HepG2 (cell line): ENCODE measurements around the gene ZNF12. TPM values are rescaled to one million over a fixed set of nuclear protein-coding genes. Genes with fewer than 3 reads are reported as not detected.
A peak's percentile ranks its signal among the peaks of the same experiment; 100 is the strongest.

Experiments used
- AKAP8 ChIP-seq: sonication (generic); formaldehyde crosslinking; IDR thresholded peaks from 2 replicates; pipeline ENCODE4 v1.5.1; 2020; ENCODE audit warnings: mild to moderate bottlenecking, missing genetic modification reagents
- CBX1 ChIP-seq: IDR thresholded peaks from one replicate; pipeline ENCODE4 v1.6.1; 2016; ENCODE audit warnings: antibody characterized with exemption, low read depth
- CBX5 ChIP-seq: sonication (generic); formaldehyde crosslinking; IDR thresholded peaks from 2 replicates; pipeline ENCODE4 v1.4.0; 2020; ENCODE audit warnings: missing genetic modification reagents, borderline replicate concordance
- CREM ChIP-seq, 2 experiments: sonication (generic) in 1 of 2; formaldehyde crosslinking in 1 of 2; IDR thresholded peaks; 2 replicates each; pipeline versions ENCODE4 v1.4.0 to v1.6.1; 2016 to 2020; ENCODE audit warnings: antibody characterized with exemption in 1 of 2, mild to moderate bottlenecking in 1 of 2, missing genetic modification reagents in 1 of 2
- CSRNP2 ChIP-seq: sonication (generic); formaldehyde crosslinking; conservative IDR thresholded peaks from 2 replicates; pipeline ENCODE4 v1.8.0; 2022; ENCODE audit warnings: low read depth, missing genetic modification reagents
- ELF1 ChIP-seq: sonication (generic); formaldehyde crosslinking; IDR thresholded peaks from 2 replicates; pipeline ENCODE4 v1.4.0; 2020; ENCODE audit warnings: missing genetic modification reagents
- ETV5 ChIP-seq: IDR thresholded peaks from 2 replicates; pipeline ENCODE4 v1.6.1; 2018; ENCODE audit warnings: missing biosample characterization, missing genetic modification reagents, inconsistent platforms, borderline replicate concordance
- GABPA ChIP-seq, 2 experiments: IDR thresholded peaks; 2 replicates each; pipeline ENCODE4 v1.6.1; 2011 to 2016; ENCODE audit warnings: low read depth in 2 of 2, low read length in 1 of 2, missing biosample characterization in 1 of 2, missing genetic modification characterization in 1 of 2
- GZF1 ChIP-seq: sonication (generic); formaldehyde crosslinking; IDR thresholded peaks from 2 replicates; pipeline ENCODE4 v1.5.1; 2020; ENCODE audit warnings: mild to moderate bottlenecking, missing genetic modification reagents
- HNRNPUL1 ChIP-seq: fragments of 200-400 bp; formaldehyde crosslinking; IDR thresholded peaks from 2 replicates; pipeline ENCODE4 v1.6.1; 2017; ENCODE audit warnings: low read depth, mild to moderate bottlenecking, low read length, moderate library complexity
- NFIB ChIP-seq: sonication (generic); formaldehyde crosslinking; IDR thresholded peaks from 2 replicates; pipeline ENCODE4 v1.9.0; 2021; ENCODE audit warnings: missing genetic modification reagents, mild to moderate bottlenecking, borderline replicate concordance
- NONO ChIP-seq, 2 experiments: fragments of 450-650 bp in 1 of 2; sonication (generic) in 1 of 2; formaldehyde crosslinking in 1 of 2; IDR thresholded peaks in 1 of 2; conservative IDR thresholded peaks in 1 of 2; 2 replicates each; pipeline versions ENCODE4 v1.6.1 to v1.8.0; 2017 to 2022; ENCODE audit warnings: mild to moderate bottlenecking in 1 of 2, missing genetic modification reagents in 1 of 2, moderate library complexity in 1 of 2
- PAF1 ChIP-seq: IDR thresholded peaks from 2 replicates; pipeline ENCODE4 v1.6.1; 2016; ENCODE audit warnings: missing genetic modification reagents, missing compliant biosample characterization
- RFX5 ChIP-seq: IDR thresholded peaks from 2 replicates; pipeline ENCODE4 v1.6.1; 2011; ENCODE audit warnings: low read depth, low read length, improper control_type of control experiment
- SIN3B ChIP-seq: fragments of 150-350 bp; IDR thresholded peaks from 2 replicates; pipeline ENCODE4 v1.6.1; 2014; ENCODE audit warnings: low read length
- TCF7 ChIP-seq: sonication (generic); IDR thresholded peaks from 2 replicates; pipeline ENCODE4 v1.6.1; 2016; ENCODE audit warnings: antibody characterized with exemption, low read depth
- TEAD3 ChIP-seq: optimal IDR thresholded peaks from 2 replicates; pipeline ENCODE3; 2016; ENCODE audit warnings: borderline replicate concordance
- THRA ChIP-seq: sonication (generic); formaldehyde crosslinking; IDR thresholded peaks from 2 replicates; pipeline ENCODE4 v1.4.0; 2020; ENCODE audit warnings: missing genetic modification reagents, borderline replicate concordance
- ZBTB49 ChIP-seq: sonication (generic); formaldehyde crosslinking; IDR thresholded peaks from 2 replicates; pipeline ENCODE4 v1.4.0; 2020; ENCODE audit warnings: missing genetic modification reagents, borderline replicate concordance
- ZFP91 ChIP-seq: sonication (generic); formaldehyde crosslinking; IDR thresholded peaks from 2 replicates; pipeline ENCODE4 v1.9.0; 2022; ENCODE audit warnings: missing genetic modification reagents, mild to moderate bottlenecking, borderline replicate concordance
- ZNF567 ChIP-seq: sonication (generic); formaldehyde crosslinking; IDR thresholded peaks from 2 replicates; pipeline ENCODE4 v1.8.1; 2023; ENCODE audit warnings: mild to moderate bottlenecking, missing genetic modification reagents, borderline replicate concordance
- ZSCAN12 ChIP-seq: sonication (generic); formaldehyde crosslinking; IDR thresholded peaks from 2 replicates; pipeline ENCODE4 v1.9.0; 2021; ENCODE audit warnings: mild to moderate bottlenecking, missing genetic modification reagents
- ZSCAN31 ChIP-seq: sonication (generic); formaldehyde crosslinking; IDR thresholded peaks from 2 replicates; pipeline ENCODE4 v1.5.0; 2020; ENCODE audit warnings: low read depth, mild to moderate bottlenecking, missing genetic modification reagents
- polyA plus RNA-seq, 8 experiments: library from polyadenylated mRNA; depleted of rRNA in 3 of 8; stranded (reverse) in 7 of 8; unstranded in 1 of 8; fragments of >200 nt; fragmentation: Illumina TruSeq in 4 of 8; extraction: Trizol in 4 of 8; gene quantifications; 2 replicates each; pipeline versions ENCODE4 v1.2.1 to v1.2.3, GENCODE V29; 2011 to 2016; ENCODE audit warnings: low read depth in 4 of 8, missing spikeins in 1 of 8, mixed read lengths in 1 of 8; ENCODE audit not compliant: insufficient read depth in 1 of 8
- total RNA-seq, 5 experiments: library from RNA; depleted of rRNA; stranded (reverse); fragments of >200 nt; fragmentation: Illumina TruSeq; extraction: Trizol; gene quantifications; 2 replicates each; pipeline ENCODE4 v1.2.3, GENCODE V29; 2016; ENCODE audit warnings: low read depth in 1 of 5
- TF ChIP-seq, protein P1 (sequence below): IDR thresholded peaks from 2 replicates; pipeline ENCODE4 v1.6.1; 2016; ENCODE audit warnings: low read depth, borderline replicate concordance

The ZNF12 gene
- total and polyA plus RNA-seq, 2 of the 13 experiments (the other 11 are each of a cell fraction or from before 2014, with no cell fraction given), result 21.4 to 22.8 TPM

DNA sequence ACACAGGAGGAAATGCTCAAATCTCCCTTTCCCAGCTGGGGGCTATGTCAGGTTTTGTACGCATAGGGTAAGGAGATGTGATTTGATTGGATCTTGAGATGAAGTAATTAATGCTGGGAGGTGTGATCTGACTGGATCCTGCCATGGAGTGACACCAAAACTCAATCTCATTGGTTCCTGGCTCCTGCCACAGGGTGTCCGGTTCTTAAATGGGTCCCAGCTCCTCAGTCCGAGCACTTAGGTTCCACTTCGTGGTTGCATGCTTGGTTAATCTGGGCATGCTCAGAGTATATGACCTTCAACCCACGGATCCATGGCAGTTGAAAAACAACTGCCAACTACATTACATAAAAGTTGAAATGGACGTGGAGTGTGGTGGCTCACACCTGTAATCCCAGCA is 3.1 kb upstream of the ZNF12 start (continued):
- TF ChIP-seq GZF1 (CRISPR knock-in tag), result no peak
- no peak; the same call in 1 of the 2 replicates for TF ChIP-seq ETV5 (CRISPR knock-in tag)
- TF ChIP-seq, protein P1, sequence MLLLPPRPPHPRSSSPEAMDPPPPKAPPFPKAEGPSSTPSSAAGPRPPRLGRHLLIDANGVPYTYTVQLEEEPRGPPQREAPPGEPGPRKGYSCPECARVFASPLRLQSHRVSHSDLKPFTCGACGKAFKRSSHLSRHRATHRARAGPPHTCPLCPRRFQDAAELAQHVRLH (CRISPR knock-in tag), result no peak
- no peak for TF ChIP-seq ZFP91
- no peak for TF ChIP-seq ZSCAN12 (CRISPR knock-in tag)
- TF ChIP-seq AKAP8, result no peak
- TF ChIP-seq GABPA (IDR thresholded peaks at IDR 0.05; ENCODE audit: low read depth, low read length), result peak; percentile 52
- TF ChIP-seq GABPA (CRISPR knock-in tag; IDR thresholded peaks at IDR 0.05; ENCODE audit: low read depth), result peak; percentile 89
- TF ChIP-seq CBX1, result peak; percentile 94
- TF ChIP-seq CREM (IDR thresholded peaks at IDR 0.05), result peak; percentile 49; the same call in 1 of the 2 replicates
- no peak for TF ChIP-seq CREM (CRISPR knock-in tag; IDR thresholded peaks at IDR 0.05)
- no peak for TF ChIP-seq CSRNP2 (CRISPR knock-in tag)
- TF ChIP-seq NONO (IDR thresholded peaks at IDR 0.05), result no peak
- TF ChIP-seq NONO (CRISPR knock-in tag; conservative IDR thresholded peaks at IDR 0.05), result 0 out of 2 replicates have a peak, but pooled peaks have one; percentile 21
- no peak for TF ChIP-seq TCF7
- 0 out of 2 replicates have a peak, but pooled peaks have one; percentile 22 for TF ChIP-seq ELF1 (CRISPR knock-in tag)
- TF ChIP-seq ZSCAN31 (CRISPR knock-in tag), result no peak
- TF ChIP-seq NFIB, result no peak
- no peak for TF ChIP-seq HNRNPUL1
- TF ChIP-seq RFX5, result no peak
- TF ChIP-seq TEAD3 (CRISPR knock-in tag), result no peak
- no peak for TF ChIP-seq THRA
- no peak for TF ChIP-seq ZNF567 (CRISPR knock-in tag)
- TF ChIP-seq PAF1 (CRISPR knock-in tag), result no peak
- peak; percentile 74; the same call in 1 of the 2 replicates for TF ChIP-seq CBX5 (CRISPR knock-in tag)
- TF ChIP-seq ZBTB49, result no peak
- TF ChIP-seq SIN3B, result 0 out of 2 replicates have a peak, but pooled peaks have one; percentile 48
